K562 (cell line): Measurements from ENCODE around the gene LXN.
"Not testable (repeated sequence)": the region's sequence is repeated elsewhere in the genome, so short reads cannot be mapped to it uniquely, and the experiment has no call there.

Experiments used
- CBX5 ChIP-seq: IDR thresholded peaks from 2 replicates; pipeline ENCODE4 v1.6.1; 2014; ENCODE audit warnings: low read depth, borderline replicate concordance
- CEBPG ChIP-seq, 3 experiments: fragments of 200-800 bp in 1 of 3; sonication (Bioruptor generic) in 1 of 3; sonication (generic) in 1 of 3; formaldehyde crosslinking in 1 of 3; IDR thresholded peaks in 2 of 3; conservative IDR thresholded peaks in 1 of 3; 2 replicates each; pipeline versions ENCODE4 v1.6.1 to v1.8.0; 2016 to 2022; ENCODE audit warnings: missing compliant biosample characterization in 2 of 3, missing genetic modification characterization in 2 of 3, mild to moderate bottlenecking in 1 of 3, missing genetic modification reagents in 1 of 3
- CTCF ChIP-seq, 3 experiments: IDR thresholded peaks in 2 of 3; conservative IDR thresholded peaks in 1 of 3; 2 replicates each; pipeline ENCODE4 v1.5.1; 2011 to 2012; ENCODE audit warnings: low read length in 3 of 3, mild to moderate bottlenecking in 3 of 3, control low read depth in 2 of 3, improper control_type of control experiment in 1 of 3, inconsistent platforms in 1 of 3, low read depth in 1 of 3, mixed read lengths in 1 of 3, moderate library complexity in 1 of 3; ENCODE audit not compliant: insufficient read depth in 2 of 3
- E4F1 ChIP-seq: fragments of 250-450 bp; sonication (Bioruptor Pico); IDR thresholded peaks from 2 replicates; pipeline ENCODE4 v1.5.0; 2021; ENCODE audit warnings: mild to moderate bottlenecking, borderline replicate concordance
- FOXK1 ChIP-seq: sonication (generic); formaldehyde crosslinking; IDR thresholded peaks from 2 replicates; pipeline ENCODE4 v1.8.0; 2022; ENCODE audit warnings: missing genetic modification reagents, mild to moderate bottlenecking, borderline replicate concordance
- GTF2F1 ChIP-seq: IDR thresholded peaks from 2 replicates; pipeline ENCODE4 v1.6.1; 2011; ENCODE audit warnings: low read depth, low read length, improper control_type of control experiment
- KAT7 ChIP-seq: sonication (generic); formaldehyde crosslinking; IDR thresholded peaks from 2 replicates; pipeline ENCODE4 v1.8.0; 2022; ENCODE audit warnings: missing genetic modification reagents, mild to moderate bottlenecking, borderline replicate concordance
- MAFF ChIP-seq: IDR thresholded peaks from 2 replicates; pipeline ENCODE4 v1.6.1; 2012; ENCODE audit warnings: low read length, improper control_type of control experiment
- MAX ChIP-seq: sonication (generic); formaldehyde crosslinking; IDR thresholded peaks from 2 replicates; pipeline ENCODE4 v1.9.0; 2022; ENCODE audit warnings: mild to moderate bottlenecking, missing genetic modification reagents
- NCOA2 ChIP-seq, 2 experiments: fragments of 450-650 bp; IDR thresholded peaks; 2 replicates each; pipeline ENCODE4 v1.6.1; 2018; ENCODE audit warnings: mild to moderate bottlenecking in 2 of 2, moderate library complexity in 1 of 2; ENCODE audit not compliant: partially characterized antibody in 2 of 2
- REST ChIP-seq, 2 experiments: fragments of 450-650 bp; formaldehyde crosslinking in 1 of 2; IDR thresholded peaks; 2 replicates each; pipeline versions ENCODE4 v1.4.0 to v1.6.1; 2014 to 2020; ENCODE audit warnings: mild to moderate bottlenecking in 2 of 2, borderline replicate concordance in 1 of 2, low read depth in 1 of 2
- SMARCC2 ChIP-seq: fragments of 450-650 bp; IDR thresholded peaks from 2 replicates; pipeline ENCODE4 v1.6.1; 2017; ENCODE audit warnings: antibody characterized with exemption, moderate library complexity, mild to moderate bottlenecking, low read depth
- TEAD2 ChIP-seq: fragments of 450-650 bp; IDR thresholded peaks from 2 replicates; pipeline ENCODE4 v1.6.1; 2016; ENCODE audit warnings: missing genetic modification characterization, control low read depth, missing compliant biosample characterization
- ZHX1 ChIP-seq: fragments of 150-350 bp; conservative IDR thresholded peaks from 2 replicates; pipeline ENCODE4 v1.6.1; 2014; ENCODE audit warnings: low read length

GRCh38 chr3:158693866-158694456, 21.5 kb upstream of the LXN start:
- not testable (repeated sequence) for TF ChIP-seq GTF2F1; E4F1; MAX (CRISPR knock-in tag); FOXK1; CEBPG (CRISPR knock-in tag; IDR thresholded peaks at IDR 0.05); CEBPG (tag; conservative IDR thresholded peaks at IDR 0.05 in 1 of 2, IDR thresholded peaks at IDR 0.05 in 1 of 2); CBX5; TEAD2 (tag); NCOA2 (IDR thresholded peaks at IDR 0.05; ENCODE audit: partially characterized antibody in 2 of 2); ZHX1; CTCF (IDR thresholded peaks at IDR 0.05 in 2 of 3, conservative IDR thresholded peaks at IDR 0.05 in 1 of 3; ENCODE audit: insufficient read depth in 2 of 3, low read depth in 1 of 3, low read length in 3 of 3); REST (IDR thresholded peaks at IDR 0.05; ENCODE audit: borderline replicate concordance); REST (CRISPR knock-in tag; IDR thresholded peaks at IDR 0.05; ENCODE audit: low read depth); KAT7 (CRISPR knock-in tag); SMARCC2
- 0 out of 2 replicates have a peak, but pooled peaks have one; percentile 25 for TF ChIP-seq MAFF
